ENCODE data around the gene NCOA1.

Gene NCOA1

DNA sequence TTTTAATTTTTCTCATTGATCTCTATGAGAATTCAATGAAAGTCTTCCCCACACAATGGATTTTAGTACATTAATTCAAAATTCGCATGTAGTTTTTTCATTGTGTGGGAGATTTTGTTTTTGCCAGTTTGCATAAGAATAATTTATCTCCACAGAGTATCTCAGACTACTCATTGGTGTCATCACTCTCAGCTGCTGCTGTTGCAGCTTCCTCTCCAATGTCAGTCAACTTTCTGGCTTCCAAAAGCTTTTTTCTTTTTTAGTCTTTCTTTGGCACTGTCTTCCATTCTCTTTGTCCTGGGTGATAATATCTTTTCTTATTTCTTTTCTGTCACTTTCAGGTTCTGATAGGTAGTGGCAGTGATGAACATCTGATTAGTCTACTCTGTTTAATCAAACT, 251.7 kb downstream of the NCOA1 start:
- no peak for DNase-seq (ENCODE audit: low read depth in 2 of 2)

DNA sequence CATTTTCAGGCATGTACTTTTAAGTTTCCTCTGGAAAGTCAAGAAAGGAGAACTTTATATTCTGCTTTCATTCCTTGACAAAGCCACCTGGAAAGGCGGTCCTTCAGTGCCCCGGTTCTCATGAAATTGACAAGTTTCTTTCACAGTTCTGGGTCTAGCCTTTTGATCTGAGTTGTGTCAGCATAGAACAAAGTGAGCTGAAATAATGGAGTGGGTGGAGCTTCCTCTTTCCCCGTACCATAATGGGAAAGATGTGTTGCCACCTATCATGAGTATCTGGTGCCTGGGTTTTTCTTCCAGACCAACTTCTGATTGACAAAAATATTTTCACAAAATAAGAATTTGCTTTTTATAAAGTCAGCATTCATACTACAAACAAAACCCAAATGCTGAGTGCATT, 252.9 kb downstream of the NCOA1 start:
- DNase-seq (ENCODE audit: low read depth in 2 of 2), result no peak

DNA sequence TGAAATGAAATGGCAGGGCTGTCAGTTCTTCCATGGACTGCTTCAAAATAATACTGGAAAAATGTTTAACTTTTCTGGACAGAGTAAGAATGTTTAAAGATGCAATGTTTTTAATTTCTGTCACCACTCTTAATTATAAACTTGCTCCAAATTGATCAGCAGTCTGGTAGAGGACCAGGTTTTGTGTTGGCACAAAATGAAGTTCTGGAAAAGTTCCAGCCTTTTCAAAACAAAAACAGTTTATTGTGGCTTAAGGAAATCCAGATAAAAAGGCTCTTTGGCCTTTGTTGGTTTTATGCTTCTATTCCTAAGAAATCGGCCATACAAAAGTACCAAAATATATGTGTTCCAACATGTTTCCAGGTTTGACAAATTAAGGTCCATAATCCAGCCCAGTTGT, 253.3 kb downstream of the NCOA1 start:
- DNase-seq (ENCODE audit: low read depth in 2 of 2), result no peak

DNA sequence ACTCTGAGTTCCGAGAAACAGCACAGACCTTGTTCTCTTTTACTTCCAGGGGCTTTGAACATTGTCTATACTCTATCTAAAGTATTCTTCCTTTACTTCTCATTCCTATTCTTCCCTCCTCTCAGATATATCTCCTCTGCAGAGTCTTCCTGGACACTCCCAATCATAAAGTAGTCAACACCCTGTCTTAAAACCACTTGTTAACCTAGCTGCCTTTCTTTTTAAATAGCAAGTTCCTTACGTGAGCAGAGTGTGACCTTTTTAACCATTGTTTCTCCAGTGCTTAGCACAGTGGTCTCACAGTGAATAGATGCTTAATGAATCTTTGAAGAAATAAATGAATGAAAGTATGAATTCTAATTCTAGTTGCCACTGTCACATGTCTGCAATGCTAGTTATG, 254.8 kb downstream of the NCOA1 start:
- DNase-seq (ENCODE audit: low read depth in 2 of 2), result no peak

DNA sequence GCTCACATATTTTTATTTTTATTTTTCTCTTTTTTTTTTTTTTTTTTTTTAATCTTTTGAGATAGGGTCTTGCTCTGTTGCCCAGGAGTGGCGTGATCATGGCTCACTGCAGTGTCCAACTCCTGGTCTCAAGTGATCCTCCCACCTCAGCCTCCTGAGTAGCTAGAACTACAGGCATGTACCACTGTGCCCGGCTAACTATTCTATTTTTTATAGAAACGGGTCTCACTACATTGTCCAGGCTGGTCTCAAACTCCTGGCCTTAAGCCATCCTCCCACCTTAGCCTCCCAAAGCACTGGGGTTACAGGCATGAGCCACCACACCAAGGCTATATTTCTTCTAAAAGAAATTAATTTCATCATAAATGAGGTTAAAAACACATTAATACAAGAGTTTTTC, 256.2 kb downstream of the NCOA1 start:
- no peak for DNase-seq (ENCODE audit: low read depth in 2 of 2)

DNA sequence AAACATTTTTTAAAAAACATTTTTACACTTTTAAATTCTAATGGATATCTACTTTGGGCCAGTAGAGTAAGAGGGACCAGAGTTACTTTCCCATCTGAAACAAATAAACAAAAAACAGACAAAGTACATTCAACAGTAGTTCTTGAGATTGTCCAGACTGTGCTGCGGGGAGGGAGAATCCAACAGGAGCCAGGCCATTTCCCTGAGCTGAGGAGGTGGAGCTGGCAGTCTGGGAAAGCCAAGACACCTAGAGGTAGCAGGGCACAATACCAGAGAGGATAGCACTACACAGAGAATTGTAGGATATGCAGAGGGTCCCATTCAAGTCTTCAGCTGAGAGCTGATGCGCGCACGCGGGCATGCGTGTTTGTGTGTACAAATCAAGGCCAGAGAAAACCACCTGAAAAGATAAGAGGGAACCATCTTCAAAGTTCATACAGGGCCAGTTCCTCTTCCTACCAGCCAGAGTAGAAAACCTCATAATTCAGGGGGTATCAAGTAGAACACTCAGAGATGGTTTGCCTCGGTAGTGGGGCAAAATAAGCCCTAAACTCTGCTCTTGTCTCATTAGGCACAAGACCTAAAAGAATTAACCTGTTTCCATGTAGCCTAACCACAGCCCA, 258.1 kb downstream of the NCOA1 start:
- no peak for DNase-seq (ENCODE audit: low read depth in 2 of 2)

DNA sequence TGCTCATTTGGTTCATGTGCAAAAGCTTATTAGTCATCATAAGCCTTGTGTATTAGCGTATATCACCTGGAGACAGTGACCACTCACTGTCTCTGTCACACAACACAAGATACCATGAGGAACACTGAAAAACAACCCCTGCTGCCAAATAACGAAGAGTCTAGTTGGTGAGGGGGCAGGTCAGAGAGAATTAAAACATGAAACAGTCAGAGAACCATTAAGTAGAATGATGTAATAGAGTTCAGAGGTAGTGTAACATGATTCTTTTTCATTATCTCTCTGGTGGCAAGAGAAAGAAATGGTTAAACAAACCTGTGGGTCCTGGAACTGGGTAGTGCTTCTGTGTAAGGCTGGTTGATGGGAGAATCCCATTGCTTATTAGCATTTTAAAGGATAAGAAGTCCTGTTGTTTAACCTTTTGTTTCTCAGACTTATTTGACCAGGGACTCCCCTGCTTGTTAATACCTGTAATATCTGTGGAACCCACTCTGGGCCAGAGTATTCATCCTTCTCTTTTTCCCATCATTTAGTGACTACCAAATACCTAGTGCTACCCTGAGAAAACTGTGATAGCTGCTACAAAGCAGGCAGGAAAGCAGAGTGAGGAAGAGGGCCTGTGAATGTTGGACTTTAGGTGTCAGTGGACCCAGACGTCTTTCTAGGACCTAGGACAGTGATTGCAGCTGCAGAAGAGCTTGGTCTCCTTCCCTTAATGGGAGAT, 264.1 kb downstream of the NCOA1 start:
- DNase-seq (ENCODE audit: low read depth in 2 of 2), result no peak

DNA sequence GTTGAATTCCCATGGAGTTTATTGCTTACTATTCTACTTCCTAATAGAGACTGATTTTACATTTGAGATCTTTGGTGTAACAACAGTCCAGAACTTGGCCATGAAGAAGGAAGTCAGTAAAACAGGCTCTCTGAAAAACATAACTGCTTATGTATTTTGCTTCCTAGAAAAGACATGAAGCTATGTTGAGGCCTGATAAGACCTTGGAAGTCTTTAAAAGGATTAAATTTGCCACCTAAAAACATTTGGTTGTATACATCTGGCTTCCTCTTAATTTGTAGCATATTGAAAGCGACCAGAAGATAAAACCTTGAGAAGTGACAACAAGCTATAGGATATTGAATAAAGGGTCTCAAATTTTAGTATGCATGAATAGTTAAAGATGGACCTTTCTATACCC, 265.7 kb downstream of the NCOA1 start:
- DNase-seq (ENCODE audit: low read depth in 2 of 2), result no peak

DNA sequence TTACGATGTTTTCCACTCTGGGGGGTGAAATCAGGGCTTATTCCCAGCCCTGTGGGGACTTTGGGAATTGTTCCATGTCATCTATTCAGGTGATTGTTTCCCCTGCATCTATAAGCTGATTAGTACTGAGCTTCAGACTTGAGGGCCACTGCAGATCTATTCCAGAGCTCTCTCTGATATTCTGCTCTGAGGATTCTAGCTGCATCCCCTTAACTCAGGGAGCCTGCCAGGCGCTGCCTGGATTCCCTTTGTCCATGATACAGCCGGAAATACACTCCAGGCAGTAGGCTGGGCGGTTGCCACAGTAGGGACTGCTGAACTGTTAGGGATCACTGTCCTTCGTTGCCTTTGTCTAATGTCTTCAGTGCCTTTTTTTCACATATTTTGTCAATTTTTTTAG, 270.8 kb downstream of the NCOA1 start:
- no peak for DNase-seq (ENCODE audit: low read depth in 2 of 2)

DNA sequence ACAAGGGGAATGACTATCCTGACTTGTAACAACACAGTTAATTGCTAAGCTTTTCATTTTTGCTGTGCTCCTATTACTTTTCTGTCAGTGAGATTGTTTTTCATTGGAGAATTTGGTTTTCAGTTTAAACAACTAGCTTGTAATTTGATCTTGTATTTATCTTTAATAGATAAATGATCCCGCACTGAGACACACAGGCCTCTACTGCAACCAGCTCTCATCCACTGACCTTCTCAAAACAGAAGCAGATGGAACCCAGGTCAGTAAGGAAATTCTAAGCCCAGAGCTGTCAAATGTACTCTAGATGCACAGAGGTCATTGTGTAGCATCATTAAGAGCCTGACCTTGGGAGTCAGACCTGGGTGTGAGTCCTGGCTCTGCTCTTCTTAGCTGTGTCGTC, 271.5 kb downstream of the NCOA1 start:
- DNase-seq (ENCODE audit: low read depth in 2 of 2), result no peak

DNA sequence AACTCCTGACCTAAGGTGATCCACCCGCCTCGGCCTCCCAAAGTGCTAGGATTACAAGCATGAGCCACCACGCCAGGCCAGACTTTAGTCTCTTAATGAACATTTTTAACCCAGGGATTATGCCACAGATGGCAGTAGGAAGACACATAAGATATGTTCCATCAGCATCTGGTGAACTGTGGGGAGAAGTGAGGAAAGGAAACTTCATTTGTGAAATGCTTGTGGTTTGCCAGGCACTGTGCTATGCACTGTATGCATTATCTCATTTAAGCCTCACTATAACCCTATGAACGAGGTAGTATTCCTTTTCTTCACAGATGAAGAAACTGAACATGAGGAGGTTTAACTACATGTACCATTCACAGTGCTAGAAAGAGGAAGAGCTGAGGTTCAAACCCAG, 272.8 kb downstream of the NCOA1 start:
- DNase-seq (ENCODE audit: low read depth in 2 of 2), result no peak

DNA sequence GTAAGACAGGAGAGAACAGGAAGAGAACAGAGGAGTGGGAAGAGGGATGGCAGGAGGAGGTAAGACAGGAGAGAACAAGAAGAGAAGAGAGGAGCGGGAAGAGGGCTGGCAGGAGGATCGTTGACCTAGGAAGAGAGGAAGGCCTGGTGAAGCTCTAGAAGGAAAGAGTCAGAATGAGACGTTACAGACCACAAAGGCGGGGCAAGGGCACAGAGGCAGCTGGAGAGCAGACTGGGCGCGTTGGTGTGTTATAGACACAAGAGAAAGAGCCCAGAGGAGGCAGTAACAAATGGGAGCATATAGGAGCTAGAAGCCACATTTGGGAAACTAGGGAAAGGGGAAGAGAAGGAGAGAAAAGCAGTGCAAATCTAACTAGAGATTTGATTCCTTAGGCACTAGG, 275.6 kb downstream of the NCOA1 start:
- DNase-seq (ENCODE audit: low read depth in 2 of 2), result no peak

DNA sequence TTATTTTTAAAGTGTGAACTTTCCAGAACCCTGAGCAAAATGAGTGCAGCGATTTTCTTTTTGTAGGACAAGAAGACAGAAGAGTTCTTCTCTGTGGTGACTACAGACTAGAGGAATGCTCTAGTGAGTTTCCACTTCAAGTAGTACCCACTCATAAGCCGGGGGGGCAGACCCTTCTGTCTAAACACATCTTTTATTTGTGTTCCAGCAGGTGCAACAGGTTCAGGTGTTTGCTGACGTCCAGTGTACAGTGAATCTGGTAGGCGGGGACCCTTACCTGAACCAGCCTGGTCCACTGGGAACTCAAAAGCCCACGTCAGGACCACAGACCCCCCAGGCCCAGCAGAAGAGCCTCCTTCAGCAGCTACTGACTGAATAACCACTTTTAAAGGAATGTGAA, 277.0 kb downstream of the NCOA1 start:
- DNase-seq (ENCODE audit: low read depth in 2 of 2), result no peak

DNA sequence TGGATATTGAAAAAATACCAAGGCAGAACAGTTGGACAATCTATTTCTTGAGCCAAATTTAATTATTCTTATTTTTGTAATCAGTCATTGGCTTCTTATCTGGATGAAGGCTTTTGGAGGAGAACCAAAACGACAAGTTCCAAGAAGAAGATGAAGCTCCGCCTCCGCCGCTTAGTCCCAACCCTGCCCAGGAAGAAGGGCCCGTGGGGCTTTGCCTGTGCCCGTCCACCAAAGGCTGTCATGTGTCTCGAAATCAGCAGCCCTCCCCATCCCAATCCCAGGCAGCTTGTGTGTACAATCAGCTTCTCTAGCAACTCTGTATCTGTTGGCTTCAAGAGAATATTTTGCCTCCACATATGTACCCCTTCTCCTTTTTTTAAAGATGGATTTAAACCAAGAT, 277.5 kb downstream of the NCOA1 start:
- DNase-seq (ENCODE audit: low read depth in 2 of 2), result no peak

DNA sequence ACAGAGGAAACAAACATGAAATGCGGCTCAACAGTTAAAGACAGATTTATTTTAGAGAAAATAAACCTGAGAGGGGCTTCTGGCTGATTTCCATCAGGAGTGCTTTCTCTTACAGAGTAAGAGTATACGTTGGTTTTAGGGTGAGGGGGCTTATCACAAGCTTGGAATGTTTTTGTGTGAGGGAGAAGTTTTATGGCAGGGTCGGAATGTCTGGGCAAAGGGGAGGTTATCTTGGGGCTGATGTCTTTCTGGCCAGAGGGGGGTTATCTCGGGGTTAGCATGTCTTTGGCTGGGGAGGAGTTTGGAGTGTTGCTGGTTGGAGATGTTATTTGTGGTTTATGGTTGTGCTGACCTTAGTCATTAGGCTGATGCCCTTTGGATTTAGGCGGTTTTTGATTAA, 280.0 kb downstream of the NCOA1 start:
- no peak for DNase-seq (ENCODE audit: low read depth in 2 of 2)

DNA sequence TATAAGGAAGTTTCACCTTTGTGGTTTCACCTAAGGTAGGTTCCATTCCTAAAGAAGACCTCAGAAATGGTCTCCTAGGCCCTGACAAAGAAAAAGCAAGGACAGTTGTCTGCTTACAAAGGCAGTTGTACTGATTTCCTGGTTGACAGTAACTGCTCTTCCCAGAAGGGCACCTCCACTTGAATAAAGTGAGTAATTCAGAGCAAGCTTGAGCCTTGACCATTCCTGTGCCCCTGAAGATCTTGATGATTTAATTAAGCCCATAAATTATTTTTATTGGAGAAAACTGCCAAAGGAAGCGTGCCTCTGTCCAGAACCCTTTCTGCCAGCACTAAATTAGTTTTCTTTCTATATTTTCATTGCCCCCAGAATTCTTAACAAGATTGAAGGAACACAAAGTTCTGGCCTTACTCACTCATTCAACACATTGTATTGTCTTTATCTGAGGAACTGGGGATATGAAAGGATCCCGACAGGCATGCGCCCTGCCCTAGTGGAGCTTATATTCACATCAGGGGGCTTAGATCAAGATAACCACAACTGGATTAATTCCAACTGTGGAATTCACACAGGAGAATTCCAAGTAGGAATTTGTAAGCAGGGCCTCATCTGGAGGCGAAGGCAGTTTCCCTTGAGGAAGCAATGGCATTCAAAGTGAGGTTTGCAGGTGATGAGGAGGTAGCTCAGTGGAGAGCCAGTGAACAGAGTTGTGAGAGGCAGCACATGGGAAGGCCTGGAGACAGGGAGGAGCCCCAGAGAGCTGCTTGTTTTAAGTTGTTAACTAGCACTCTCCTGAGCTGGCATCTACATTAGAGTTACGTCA, 280.9 kb downstream of the NCOA1 start:
- no peak for DNase-seq (ENCODE audit: low read depth in 2 of 2)

DNA sequence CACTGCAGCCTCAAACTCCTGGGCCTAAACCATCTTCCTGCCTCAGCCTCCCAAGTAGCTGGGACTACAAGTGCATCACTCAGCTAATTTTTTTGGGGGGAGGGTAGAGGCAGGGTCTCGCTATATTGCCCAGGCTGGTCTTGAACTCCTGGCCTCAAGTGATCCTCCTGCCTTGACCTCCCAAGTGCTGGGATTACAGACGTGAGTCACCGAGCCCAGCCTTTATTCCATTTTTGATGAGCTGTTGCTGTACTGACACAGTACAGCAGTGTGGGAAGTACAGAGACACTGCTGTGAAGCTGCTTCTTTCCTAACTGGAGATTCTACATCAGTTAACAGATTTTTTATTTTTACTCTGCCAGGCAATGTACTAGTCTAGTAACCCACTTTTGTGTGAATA, 283.3 kb downstream of the NCOA1 start:
- no peak for DNase-seq (ENCODE audit: low read depth in 2 of 2)

DNA sequence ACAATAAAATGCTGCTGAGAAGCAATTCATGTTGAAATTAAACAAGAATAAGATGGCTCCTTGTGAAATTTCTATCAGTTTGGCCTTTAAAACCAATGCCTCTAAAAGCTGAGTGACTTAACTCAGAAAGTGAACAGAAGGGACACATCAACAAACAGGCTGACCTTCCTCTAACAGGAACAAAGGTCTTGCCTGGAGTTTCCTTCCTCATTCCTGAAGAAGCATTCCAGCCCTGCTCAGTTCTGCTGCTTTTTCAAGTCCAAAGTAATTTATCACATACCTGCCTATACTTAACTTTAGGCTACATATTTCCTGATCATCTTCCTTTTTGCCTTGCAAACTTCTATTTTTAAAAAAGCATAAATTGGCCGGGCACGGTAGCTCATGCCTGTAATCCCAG, 288.1 kb downstream of the NCOA1 start:
- DNase-seq (ENCODE audit: low read depth in 2 of 2), result no peak

DNA sequence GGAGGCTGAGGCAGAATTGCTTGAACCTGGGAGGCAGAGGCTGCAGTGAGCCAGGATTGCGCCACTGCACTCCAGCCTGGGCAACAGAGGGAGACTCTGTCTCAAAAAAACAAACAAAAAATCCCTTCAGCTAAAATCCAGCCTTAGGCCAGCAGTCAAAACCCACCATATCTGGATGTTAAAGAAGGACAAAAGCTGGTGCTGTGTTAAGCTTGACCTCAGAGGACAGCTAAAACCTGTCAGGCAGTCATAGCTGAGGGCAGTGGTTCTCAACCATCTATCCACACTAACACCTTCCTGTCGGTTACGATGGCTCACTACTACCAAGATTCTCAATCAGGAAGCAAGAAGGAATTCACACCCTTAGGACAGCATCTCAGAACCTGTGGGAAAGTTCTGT, 292.6 kb downstream of the NCOA1 start:
- DNase-seq (ENCODE audit: low read depth in 2 of 2), result no peak

DNA sequence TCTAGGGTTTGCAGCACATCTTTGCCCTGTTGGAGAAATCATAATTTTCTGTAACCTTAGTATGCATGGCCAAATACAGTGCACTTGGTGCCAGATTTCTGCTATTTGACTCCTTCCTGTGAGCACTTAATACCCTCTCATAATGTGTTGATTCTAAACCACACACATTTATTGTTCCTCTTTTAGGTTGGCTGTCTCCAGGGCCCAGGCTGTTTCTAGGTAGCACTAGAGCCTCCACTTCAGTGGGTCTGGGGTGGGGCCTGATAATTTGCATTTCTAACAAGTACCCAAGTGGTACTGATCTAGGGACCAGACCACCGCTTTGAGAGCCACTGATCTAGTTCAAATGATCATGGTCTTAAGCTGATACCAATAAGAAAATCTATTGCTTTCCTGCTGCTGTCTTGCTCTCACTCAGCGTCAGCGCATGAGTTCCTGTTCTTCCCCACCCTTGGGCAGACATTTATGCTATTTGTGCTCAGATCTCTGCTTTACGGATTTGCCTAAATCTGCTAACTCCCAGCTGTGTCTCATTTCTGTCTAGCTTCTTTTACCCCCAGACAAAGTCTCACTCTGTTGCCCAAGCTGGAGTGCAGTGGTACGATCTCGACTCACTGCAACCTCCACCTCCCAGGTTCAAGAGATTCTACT, 294.7 kb downstream of the NCOA1 start:
- no peak for DNase-seq (ENCODE audit: low read depth in 2 of 2)

DNA sequence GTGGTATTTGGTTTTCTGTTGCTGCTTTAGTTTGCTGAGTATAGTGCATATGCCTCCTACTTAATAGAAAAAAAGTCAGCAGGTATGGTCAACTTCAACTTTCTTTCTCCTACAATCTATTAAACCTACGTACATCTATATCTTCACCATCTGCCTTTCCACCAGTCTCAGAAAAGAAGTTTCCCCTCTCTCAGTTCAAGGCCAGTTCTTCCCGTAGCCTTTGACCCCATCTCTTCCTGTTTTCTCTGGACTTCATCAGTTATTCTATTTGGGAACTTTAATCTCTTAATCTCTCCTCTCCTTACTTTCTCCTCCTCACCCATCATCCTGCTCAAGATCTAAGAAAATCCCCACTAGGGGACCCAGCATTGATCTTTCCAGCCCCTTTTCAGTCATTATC, 296.5 kb downstream of the NCOA1 start:
- DNase-seq (ENCODE audit: low read depth in 2 of 2), result no peak

DNA sequence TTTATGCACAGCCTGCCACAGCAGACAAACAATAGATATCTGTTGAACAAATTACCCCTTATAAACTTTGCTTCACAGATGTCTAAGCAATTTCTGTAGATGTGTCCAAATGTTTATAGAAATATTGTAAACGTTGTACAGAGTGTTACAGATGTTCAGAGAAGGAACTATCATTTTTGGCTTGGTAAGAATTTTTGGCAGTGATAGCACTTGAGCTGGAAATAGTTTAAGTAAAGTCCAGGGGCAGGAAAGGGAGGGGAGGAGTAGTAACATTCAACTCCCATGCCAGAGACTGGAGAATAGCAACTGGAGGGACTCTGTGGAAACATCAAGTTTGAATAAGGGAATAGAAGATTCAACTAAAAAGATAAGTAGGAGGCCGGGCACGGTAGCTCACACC, 297.8 kb downstream of the NCOA1 start:
- no peak for DNase-seq (ENCODE audit: low read depth in 2 of 2)

DNA sequence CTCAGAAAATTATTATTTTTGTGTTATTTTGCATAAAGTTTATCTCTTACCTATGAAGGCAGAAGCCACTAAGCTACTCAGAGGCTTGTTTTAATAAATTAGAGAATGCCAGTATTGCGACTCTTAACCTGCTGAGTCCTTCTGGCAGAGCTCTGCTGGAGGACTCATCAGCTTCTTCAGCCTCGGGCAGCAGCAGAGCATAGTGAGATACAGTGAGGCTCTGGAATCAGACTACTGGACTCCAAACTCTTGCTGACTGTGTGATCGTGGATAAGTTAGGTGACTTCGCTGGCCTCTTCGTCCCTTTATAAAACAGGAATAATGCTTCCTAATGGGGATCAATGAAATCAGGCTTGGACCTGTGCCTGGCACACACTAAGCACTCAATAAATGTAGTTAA, 300.4 kb downstream of the NCOA1 start:
- no peak for DNase-seq (ENCODE audit: low read depth in 2 of 2)

Data from stimulated activated CD4-positive, alpha-beta T cell treated with anti-CD3 and anti-CD28 coated beads, Interleukin-1b, Interleukin-23, amount 100 ng/mL, for 1 hour (primary cell).